Ramos (cell line): ENCODE measurements around the gene TNN.
"Not testable (repeated sequence)": the region's sequence is repeated elsewhere in the genome, so short reads cannot be mapped to it uniquely, and the experiment has no call there.

Experiments used
- in situ Hi-C: fragments of 300-500 bp; cut with MboI; formaldehyde crosslinking; loops from one replicate; pipeline ENCODE4 v1.14.3; 2022; ENCODE audit warnings: low sequenced_read_pairs; ENCODE audit not compliant: unreplicated experiment

Gene TNN

DNA sequence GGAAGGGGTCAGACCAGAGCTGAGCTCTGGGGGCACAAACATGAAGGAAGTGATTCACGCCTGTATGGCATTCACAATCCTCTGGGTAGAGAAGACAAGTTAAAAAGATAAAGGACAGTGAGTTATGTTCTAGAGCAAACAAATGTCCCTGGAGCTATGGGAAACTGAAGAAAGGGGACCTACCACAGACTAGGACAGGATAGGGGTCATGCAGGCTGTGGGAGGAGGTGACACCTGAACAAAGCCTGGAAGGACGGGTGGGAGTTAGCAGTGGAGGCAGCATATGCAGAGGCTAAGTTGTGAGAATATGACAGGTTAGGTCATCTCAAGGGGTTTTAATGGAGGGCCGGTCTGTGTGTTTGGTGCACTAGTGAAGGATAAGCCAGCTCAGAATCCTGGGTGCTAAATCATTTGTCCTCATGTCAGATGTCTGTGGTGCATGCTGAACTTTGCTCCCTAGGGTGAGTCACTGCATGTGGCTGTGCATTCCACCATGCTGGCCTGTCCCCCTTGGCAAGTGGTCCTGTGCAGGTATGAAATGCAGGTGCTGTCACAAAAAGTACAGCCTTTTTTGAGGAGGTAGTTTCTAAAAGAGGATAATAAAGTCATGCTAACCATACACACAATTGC lies 28.5 kb downstream of the TNN start:
- in situ Hi-C loops: no loop called here

DNA sequence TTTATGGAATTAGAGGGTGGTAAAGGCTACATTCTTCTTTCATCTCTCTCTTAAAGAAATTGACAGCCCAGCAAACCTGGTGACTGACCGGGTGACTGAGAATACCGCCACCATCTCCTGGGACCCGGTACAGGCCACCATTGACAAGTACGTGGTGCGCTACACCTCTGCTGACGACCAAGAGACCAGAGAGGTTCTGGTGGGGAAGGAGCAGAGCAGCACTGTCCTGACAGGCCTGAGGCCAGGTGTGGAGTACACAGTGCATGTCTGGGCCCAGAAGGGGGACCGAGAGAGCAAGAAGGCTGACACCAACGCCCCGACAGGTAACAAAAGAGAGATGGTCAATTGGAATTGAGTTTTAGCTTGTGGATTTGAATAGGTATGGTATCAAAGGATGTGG lies 29.7 kb downstream of the TNN start:
- in situ Hi-C loops: no loop called here

DNA sequence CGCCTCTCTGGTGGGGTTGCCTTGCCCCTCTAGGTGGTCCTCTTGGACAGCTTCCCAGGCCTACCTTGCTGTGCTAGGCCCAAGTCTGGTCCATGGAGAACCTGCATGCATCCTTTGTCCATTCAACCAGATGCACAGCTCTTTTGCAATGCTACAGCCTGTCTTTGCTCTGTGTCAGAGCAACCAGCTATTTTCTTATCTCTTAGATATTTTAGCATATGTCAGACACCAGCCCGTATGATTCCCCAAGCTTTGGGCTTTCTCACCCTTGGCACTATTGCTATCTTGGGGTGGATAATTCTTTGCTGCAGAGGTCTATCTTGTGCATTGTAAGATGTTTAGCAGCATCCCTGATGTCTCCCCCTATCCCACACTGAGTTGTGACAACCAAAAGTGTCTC lies 32.3 kb downstream of the TNN start:
- in situ Hi-C loops: no loop called here

DNA sequence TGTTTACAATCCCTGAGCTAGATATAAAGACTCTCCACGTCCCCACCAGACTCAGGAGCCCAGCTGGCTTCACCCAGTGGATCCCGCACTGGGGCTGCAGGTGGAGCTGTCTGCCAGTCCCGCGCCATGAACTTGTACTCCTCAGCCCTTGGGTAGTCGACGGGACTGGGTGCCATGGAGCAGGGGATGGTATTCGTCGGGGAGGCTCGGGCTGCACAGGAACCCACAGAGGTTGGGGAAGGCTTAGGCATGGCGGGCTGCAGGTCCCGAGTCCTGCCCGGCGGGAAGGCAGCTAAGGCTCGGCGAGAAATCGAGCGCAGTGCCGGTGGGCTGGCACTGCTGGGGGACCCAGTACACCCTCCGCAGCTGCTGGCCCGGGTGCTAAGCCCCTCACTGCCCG lies 34.5 kb downstream of the TNN start:
- in situ Hi-C loops: not testable (repeated sequence)

DNA sequence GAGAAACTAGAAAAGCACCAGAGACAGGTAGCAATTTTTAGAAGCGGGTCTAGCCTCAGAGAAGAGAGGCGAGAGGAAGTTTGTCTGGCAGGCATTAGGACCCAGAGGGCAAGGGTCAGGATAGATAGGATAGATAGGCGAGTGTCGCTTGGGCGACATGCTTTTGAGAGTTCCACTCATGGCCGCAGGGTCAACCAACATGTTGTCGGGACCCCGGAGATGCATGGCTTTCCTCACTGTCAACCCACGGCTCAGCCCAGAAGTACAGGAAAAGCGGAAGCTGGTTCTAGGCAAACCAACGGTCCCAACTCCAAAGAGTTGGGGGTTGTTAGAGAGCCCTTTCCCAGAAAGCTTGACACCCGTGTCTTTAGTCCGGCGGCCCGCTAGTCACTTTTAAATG lies 38.9 kb downstream of the TNN start:
- in situ Hi-C loops: not testable (repeated sequence)

DNA sequence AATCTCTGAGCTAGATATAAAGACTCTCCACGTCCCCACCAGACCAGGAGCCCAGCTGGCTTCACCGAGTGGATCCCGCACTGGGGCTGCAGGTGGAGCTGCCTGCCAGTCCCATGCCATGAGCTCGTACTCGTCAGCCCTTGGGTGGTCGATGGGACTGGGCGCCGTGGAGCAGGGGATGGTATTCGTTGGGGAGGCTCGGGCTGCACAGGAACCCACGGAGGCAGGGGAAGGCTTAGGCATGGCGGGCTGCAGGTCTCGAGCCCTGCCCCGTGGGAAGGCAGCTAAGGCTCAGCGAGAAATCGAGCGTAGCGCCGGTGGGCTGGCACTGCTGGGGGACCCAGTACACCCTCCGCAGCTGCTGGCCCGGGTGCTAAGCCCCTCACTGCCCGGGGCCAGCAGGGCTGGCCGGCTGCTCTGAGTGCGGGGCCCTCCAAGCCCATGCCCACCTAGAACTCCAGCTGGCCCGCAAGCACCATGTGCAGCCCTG lies 40.7 kb downstream of the TNN start:
- in situ Hi-C loops: not testable (repeated sequence)

DNA sequence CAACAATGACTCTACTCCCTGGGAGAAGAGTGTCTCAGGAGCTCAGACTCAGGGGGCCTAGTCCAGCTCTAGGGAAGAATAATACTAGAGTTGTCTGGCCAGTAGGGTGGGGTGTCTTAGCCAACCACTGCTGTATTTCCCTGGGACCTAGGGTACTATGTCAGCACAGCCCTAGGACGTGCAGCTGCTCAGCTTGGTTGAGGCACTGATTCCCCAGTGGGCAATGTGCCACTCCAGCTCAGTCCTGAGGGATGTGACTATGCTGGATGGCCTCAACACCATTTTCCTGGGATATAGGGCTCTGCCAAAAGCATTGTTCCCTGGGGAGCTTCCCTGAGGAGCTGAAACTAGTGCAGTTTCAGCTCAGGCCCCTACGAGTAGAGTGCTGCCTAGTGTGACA lies 47.4 kb downstream of the TNN start:
- in situ Hi-C loops: no loop called here

DNA sequence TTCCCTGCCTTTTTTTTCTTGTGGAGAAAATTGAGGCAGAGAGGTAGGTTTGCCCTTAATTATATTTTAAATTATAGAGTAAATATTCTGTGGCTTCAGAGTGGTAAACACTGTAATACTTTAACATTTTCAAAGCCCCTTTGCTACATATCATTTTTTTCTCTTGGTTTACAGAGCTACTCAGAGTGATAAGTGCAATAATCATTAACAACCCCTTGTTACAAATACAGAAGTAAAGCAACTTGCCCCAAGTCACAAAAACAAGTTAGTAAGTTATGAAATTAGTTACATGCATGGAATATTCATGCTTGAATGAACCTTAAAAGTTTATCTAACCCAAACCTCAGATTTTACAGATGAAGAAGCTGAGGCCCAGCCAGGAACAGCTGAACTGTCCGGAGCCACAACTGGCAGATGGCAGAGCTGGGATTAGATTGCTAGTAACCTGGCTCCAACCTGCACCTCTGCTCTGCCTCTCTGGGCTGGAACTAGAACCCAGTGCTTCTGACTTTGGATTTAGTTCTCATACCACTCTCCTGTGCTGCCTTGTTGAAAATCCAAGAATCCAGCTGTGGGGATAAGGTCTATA lies 48.7 kb downstream of the TNN start:
- in situ Hi-C loops: no loop called here

DNA sequence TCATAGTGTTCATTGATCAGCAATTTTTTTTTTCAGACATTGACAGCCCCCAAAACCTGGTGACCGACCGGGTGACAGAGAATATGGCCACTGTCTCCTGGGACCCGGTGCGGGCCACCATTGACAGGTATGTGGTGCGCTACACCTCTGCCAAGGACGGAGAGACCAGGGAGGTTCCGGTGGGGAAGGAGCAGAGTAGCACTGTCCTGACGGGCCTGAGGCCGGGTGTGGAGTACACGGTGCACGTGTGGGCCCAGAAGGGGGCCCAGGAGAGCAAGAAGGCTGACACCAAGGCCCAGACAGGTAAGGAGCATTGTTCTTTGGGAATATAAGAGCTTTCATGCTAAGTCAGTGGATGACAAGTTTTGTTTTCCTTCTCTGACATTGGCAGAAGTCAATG lies 49.3 kb downstream of the TNN start:
- in situ Hi-C loops: no loop called here

DNA sequence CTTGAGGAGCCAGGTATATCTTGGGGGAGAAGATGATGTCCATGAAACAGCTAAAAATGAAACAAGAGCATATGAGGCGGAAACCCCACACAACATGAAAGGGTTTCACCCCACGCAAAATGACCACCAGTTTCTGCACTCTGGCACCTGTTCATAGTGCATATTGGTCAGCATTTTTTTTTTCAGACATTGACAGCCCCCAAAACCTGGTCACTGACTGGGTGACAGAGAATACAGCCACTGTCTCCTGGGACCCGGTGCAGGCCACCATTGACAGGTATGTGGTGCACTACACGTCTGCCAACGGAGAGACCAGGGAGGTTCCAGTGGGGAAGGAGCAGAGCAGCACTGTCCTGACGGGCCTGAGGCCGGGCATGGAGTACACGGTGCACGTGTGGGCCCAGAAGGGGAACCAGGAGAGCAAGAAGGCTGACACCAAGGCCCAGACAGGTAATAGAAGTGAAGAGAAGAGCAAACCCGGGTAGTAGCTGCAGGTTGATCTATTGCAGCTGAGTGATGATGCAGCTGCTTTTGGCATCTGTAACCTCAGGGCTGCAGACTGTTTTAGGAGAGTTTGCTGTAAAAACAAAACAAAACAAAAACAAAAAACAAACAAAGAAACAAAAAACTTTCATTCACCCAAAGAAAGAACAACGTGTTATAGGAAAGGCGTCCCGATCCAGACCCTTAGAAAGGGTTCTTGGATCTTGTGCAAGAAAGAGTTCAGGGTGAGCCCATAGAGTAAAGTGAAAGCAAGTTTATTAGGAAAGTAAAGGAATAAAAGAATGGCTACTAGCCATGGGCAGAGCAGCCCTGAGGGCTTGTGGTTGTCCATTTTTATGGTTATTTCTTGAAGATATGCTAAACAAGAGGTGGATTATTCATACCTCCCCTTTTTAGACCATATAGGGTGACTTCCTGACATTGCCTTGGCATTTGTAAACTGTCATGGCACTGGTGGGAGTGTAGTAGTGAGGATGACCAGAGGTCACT lies 51.0 kb downstream of the TNN start:
- in situ Hi-C loops: no loop called here

DNA sequence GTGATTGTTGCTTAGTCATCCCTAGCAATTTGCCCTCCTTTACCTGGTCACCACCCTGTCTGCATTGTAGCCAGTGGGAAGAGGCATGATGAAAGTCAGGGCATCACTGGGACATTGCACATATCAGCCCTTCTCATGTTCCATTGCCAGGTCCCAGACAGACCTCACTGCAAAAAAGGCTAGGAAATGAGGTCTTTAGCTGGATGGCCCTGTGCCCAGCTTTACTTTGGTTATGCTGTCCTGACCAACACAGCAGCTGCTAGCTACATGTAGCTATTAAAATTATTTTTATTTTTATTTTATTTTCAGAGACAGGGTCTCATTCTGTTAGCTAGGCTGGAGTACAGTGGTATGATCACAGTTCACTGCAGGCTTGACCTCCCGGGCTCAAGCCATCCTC lies 52.9 kb downstream of the TNN start:
- in situ Hi-C loops: loop anchor here (10.0 kb wide), 1 partner anchor 356 kb away; no protein-coding TSS in a partner anchor

DNA sequence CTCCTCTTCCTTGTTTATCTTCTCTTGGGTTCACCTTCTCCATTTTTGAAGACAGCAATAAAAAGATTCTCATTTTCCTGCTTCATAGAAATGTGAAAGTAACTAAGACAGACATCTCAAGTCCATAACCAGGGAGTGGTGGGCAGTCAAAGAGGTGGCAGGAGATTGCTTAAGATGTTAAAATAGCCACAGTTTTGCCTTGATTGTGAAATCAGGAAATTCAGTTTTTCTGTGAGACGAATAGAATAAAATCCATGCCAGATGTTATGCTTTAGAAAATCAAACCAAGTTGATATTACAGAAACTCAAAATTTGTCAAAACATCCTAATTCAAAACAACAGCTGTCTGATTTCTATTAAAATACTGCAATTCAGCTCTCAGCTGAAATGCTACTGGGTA lies 57.2 kb downstream of the TNN start:
- in situ Hi-C loops: loop anchor here (10.0 kb wide), 1 partner anchor 360 kb away; no protein-coding TSS in a partner anchor

DNA sequence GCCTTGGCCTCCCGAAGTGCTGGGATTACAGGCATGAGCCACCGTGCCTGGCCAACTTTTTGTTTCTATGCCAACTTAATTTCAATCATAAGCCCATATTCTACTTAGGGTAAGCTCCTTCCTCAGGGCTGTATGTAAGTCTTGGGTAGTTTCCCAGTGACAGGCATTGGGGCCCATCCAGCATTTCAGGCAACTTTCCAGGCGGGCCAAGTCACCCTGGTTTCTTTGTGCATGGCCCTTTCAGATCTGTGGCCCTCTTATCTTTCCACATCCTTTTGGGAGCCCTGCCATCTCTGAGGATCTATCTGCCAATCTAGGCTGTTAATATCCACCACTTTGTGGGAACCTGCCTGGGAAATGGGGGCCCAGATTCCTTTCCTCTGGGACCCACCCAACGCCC lies 58.7 kb downstream of the TNN start:
- in situ Hi-C loops: loop anchor here (10.0 kb wide), 1 partner anchor 362 kb away; no protein-coding TSS in a partner anchor

DNA sequence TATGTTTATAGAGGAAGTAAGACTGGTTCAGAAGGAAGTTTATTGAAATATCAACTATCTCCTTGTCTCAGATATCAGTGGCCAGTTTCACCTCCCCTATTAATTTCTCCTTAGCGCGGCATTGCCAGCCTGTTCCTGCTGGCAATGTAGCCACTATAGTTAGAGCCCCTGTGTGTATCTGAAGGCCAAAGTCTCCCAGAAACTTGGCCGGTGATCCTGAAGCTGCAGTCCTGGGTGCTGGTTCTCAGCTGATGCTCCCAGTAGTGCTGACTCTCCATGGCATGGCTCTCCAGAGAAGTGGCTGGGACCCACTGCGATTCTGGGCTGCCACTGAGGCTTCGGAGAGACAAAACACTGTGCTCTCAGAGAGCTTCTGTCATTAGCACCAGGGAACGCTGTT lies 59.9 kb downstream of the TNN start:
- in situ Hi-C loops: loop anchor here (10.0 kb wide), 1 partner anchor 363 kb away; no protein-coding TSS in a partner anchor

DNA sequence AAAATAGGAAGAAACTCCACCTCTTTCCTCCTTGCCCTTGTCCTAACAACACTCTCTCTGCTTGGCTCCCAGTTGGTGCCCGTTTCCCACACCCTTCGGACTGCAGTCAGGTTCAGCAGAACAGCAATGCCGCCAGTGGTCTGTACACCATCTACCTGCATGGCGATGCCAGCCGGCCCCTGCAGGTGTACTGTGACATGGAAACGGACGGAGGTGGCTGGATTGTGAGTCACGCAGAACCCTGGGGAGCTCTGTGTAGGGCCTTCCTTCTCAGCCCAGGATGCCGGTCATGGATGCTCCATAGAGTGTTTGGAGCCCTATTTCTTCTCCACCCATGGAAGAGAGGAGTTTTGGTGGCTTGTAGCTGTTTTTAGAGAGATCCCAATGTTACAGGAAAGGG lies 60.9 kb downstream of the TNN start:
- in situ Hi-C loops: loop anchor here (10.0 kb wide), 1 partner anchor 364 kb away; no protein-coding TSS in a partner anchor

DNA sequence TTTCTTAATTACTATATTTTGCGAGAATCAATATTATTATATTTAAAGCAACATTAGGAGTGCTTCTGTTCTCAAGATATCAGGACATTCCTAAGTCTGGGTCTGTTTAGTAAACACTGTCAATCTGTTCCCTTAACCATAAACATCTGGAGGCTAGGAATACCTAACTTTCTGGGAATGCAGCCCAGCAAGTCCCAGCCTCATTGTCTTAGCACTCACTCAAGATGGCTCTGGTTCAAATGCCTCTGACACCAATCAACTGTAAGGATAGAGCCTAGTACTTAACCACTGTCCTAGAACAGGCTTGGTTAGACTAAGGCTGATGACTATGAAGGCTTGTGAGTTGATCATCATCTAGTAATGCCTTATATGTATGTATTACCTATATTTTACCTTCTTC lies 61.5 kb downstream of the TNN start:
- in situ Hi-C loops: loop anchor here (10.0 kb wide), 1 partner anchor 364 kb away; no protein-coding TSS in a partner anchor

DNA sequence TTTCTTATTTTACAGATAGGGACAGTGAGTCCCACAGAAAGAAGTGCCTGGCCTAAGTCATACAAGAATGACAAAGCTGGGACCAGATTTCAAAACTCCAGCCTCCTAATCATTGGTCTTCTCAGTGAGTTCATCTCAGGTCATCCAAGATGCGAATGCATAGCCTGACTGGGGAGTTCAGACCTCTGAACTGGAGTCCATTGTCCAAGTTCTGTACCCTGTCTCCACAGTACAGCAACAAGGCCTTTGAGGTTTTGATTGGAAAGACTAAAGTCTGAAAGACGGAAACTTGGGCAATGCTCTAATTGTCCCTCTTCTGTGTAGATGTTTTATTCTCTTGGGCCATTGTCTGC lies 62.0 kb downstream of the TNN start:
- in situ Hi-C loops: loop anchor here (10.0 kb wide), 1 partner anchor 365 kb away; no protein-coding TSS in a partner anchor

DNA sequence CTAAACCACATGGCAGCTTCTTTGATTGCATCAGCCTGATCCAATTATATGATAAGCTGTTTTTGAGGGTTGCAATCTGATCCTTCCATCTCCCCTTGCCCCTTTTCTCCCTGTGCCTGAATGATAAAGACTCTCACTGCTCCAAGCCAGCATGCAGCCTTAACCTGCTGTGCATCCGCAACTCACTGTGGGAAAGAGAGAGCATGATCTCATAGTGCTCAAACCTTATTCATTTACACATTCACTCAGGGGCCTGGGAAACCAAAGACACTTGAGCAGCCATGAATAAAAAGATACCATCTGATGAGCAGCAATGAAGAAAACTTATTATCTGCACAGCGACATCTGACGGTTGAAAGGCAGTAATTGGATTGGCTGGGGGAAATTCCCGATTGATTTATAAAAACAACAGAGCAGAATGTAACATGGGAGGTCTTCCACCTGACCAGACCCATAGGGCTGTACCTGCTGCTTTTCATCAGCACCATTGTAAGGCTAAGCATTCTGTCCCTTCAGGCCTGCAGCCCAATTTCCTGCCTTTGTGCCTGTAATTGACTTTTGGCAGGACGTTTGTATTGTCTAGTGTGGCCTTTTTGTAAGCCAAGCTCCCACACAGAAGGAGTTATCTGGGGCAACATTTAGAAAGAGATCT lies 62.5 kb downstream of the TNN start:
- in situ Hi-C loops: loop anchor here (10.0 kb wide), 1 partner anchor 365 kb away; no protein-coding TSS in a partner anchor

DNA sequence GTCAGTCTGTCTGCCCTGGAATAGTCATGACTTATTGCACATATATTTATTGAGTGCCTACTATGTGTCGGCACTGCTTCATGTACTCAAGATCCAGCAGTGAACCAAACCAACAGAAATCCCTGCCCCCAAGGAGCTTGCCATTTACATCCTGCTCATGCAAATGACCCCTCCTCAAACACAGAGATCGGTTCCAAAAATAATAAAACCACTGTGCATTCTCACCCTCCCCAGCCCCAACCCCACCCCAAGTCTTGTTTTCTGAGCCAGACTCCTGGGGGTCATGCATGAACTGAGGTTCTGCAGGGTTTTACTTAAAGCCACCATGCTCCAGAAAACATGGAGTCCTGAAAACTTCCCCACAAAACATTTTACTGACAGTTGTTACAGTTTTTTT lies 63.0 kb downstream of the TNN start:
- in situ Hi-C loops: no loop called here

DNA sequence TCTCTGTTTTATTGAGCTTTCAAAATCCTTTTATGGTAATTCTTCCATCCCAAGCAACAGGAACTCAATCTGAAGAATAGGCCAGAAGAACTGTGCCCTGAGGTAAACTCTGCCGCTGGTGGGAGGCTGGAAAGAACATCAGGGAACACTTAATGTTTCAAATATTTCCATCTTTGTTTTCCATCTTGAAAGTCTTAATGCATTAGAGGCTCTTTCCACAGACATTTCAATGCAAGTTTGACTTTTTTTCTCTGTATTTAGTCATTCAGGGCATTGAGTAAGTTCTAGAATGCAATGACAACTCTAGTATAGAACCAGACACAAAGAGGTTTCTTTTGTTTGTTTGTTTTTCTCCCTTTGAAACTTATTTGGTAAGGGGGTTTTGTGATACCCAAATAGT lies 63.5 kb downstream of the TNN start:
- in situ Hi-C loops: no loop called here
